Activated T-cell treated with anti-CD3 and anti-CD28 coated beads, Interleukin-2, amount 50 U/mL, for 24 hours (primary cell): Measurements from ENCODE around the gene EXOSC7.

Source experiments
- DNase-seq: peaks from one replicate; pipeline ENCODE4 v3.0.0-alpha.2; 2020
- H3K27ac Mint-ChIP-seq: 2 replicates; pipeline ENCODE4 v1.8.0; 2020; ENCODE audit warnings: mild to moderate bottlenecking, mixed read lengths
- H3K27me3 Mint-ChIP-seq: 2 replicates; pipeline ENCODE4 v1.8.0; 2020; ENCODE audit warnings: mixed read lengths
- H3K36me3 Mint-ChIP-seq: 2 replicates; pipeline ENCODE4 v1.8.0; 2020; ENCODE audit warnings: low read depth, mixed read lengths
- H3K4me1 Mint-ChIP-seq: 2 replicates; pipeline ENCODE4 v1.8.0; 2020; ENCODE audit warnings: low read depth, mixed read lengths
- H3K4me3 Mint-ChIP-seq: 2 replicates; pipeline ENCODE4 v1.8.0; 2020; ENCODE audit warnings: mild to moderate bottlenecking, moderate library complexity, mixed read lengths
- H3K9me3 Mint-ChIP-seq: 2 replicates; pipeline ENCODE4 v1.8.0; 2020; ENCODE audit warnings: mixed read lengths

Gene EXOSC7

GRCh38 chr3:44993471-44994205, 17.6 kb downstream of the EXOSC7 start:
- Mint-ChIP-seq H3K9me3 (no peaks in the 10 kb centered on the region), H3K4me3 (no peak overlapping the region), H3K4me1 (peaks cover 78% of the 10 kb centered on the region), H3K27me3 (no peaks in the 10 kb centered on the region), H3K27ac (no peak overlapping the region), H3K36me3 (peaks cover 99% of the 10 kb centered on the region)
- no peak for DNase-seq

GRCh38 chr3:44995142-44995770, 19.2 kb downstream of the EXOSC7 start:
- Mint-ChIP-seq H3K9me3 (no peaks in the 10 kb centered on the region), H3K27me3 (no peaks in the 10 kb centered on the region), H3K4me3 (no peak overlapping the region), H3K4me1 (peaks cover 67% of the 10 kb centered on the region), H3K36me3 (peaks cover 99% of the 10 kb centered on the region), H3K27ac (peak overlapping the region; percentile 87)
- DNase-seq, result no peak

GRCh38 chr3:44996556-44996969, 20.5 kb downstream of the EXOSC7 start:
- peaks cover 99% of the 10 kb centered on the region for H3K36me3 Mint-ChIP-seq
- no peak overlapping the region for H3K4me3 Mint-ChIP-seq
- H3K27ac Mint-ChIP-seq, result peak overlapping the region; percentile 87
- no peaks in the 10 kb centered on the region for H3K9me3 Mint-ChIP-seq
- H3K27me3 Mint-ChIP-seq, result no peaks in the 10 kb centered on the region
- DNase-seq, result no peak
- peaks cover 54% of the 10 kb centered on the region for H3K4me1 Mint-ChIP-seq

- Mint-ChIP-seq H3K36me3 (peaks cover 96% of the 10 kb centered on the region), H3K9me3 (peaks cover 2% of the 10 kb centered on the region), H3K27ac (peak overlapping the region; percentile 37), H3K4me1 (peaks cover 28% of the 10 kb centered on the region), H3K4me3 (no peak overlapping the region), H3K27me3 (no peaks in the 10 kb centered on the region)
- DNase-seq, result no peak
These were observed 23.7 kb downstream of the EXOSC7 start for GRCh38 chr3:44999782-45000181.

- DNase-seq, result no peak
- peaks cover 31% of the 10 kb centered on the region for H3K4me1 Mint-ChIP-seq
- H3K27ac Mint-ChIP-seq, result no peak overlapping the region
- H3K4me3 Mint-ChIP-seq, result no peak overlapping the region
- H3K9me3 Mint-ChIP-seq, result peaks cover 3% of the 10 kb centered on the region
- H3K36me3 Mint-ChIP-seq, result peaks cover 97% of the 10 kb centered on the region
- no peaks in the 10 kb centered on the region for H3K27me3 Mint-ChIP-seq
These were observed 24.8 kb downstream of the EXOSC7 start for GRCh38 chr3:45000823-45001222.

GRCh38 chr3:45001738-45002137, 25.7 kb downstream of the EXOSC7 start:
- Mint-ChIP-seq H3K4me1 (peaks cover 22% of the 10 kb centered on the region), H3K9me3 (peaks cover 3% of the 10 kb centered on the region), H3K36me3 (peaks cover 89% of the 10 kb centered on the region), H3K27ac (no peak overlapping the region), H3K4me3 (no peak overlapping the region), H3K27me3 (no peaks in the 10 kb centered on the region)
- no peak for DNase-seq

- peaks cover 89% of the 10 kb centered on the region for H3K36me3 Mint-ChIP-seq
- no peak for DNase-seq
- H3K4me1 Mint-ChIP-seq, result peaks cover 22% of the 10 kb centered on the region
- H3K4me3 Mint-ChIP-seq, result no peak overlapping the region
- H3K9me3 Mint-ChIP-seq, result peaks cover 3% of the 10 kb centered on the region
- peak overlapping the region; percentile 23 for H3K27ac Mint-ChIP-seq
- no peaks in the 10 kb centered on the region for H3K27me3 Mint-ChIP-seq
These were observed 26.2 kb downstream of the EXOSC7 start for GRCh38 chr3:45002139-45002660.

GRCh38 chr3:45002720-45003119, 26.7 kb downstream of the EXOSC7 start:
- no peak overlapping the region for H3K4me3 Mint-ChIP-seq
- no peak for DNase-seq
- peaks cover 18% of the 10 kb centered on the region for H3K4me1 Mint-ChIP-seq
- H3K9me3 Mint-ChIP-seq, result peaks cover 3% of the 10 kb centered on the region
- peaks cover 89% of the 10 kb centered on the region for H3K36me3 Mint-ChIP-seq
- H3K27ac Mint-ChIP-seq, result peak overlapping the region; percentile 23
- H3K27me3 Mint-ChIP-seq, result no peaks in the 10 kb centered on the region

- Mint-ChIP-seq H3K27me3 (no peaks in the 10 kb centered on the region), H3K36me3 (peaks cover 89% of the 10 kb centered on the region), H3K27ac (no peak overlapping the region), H3K4me3 (no peak overlapping the region), H3K9me3 (peaks cover 3% of the 10 kb centered on the region), H3K4me1 (peaks cover 20% of the 10 kb centered on the region)
- no peak for DNase-seq
These were observed 27.4 kb downstream of the EXOSC7 start for GRCh38 chr3:45003406-45003805.

- no peak for DNase-seq
- peaks cover 20% of the 10 kb centered on the region for H3K4me1 Mint-ChIP-seq
- H3K27ac Mint-ChIP-seq, result no peak overlapping the region
- H3K27me3 Mint-ChIP-seq, result no peaks in the 10 kb centered on the region
- no peak overlapping the region for H3K4me3 Mint-ChIP-seq
- peaks cover 3% of the 10 kb centered on the region for H3K9me3 Mint-ChIP-seq
- peaks cover 89% of the 10 kb centered on the region for H3K36me3 Mint-ChIP-seq
These were observed 27.8 kb downstream of the EXOSC7 start for GRCh38 chr3:45003859-45004258.

GRCh38 chr3:45007091-45007490, 31.0 kb downstream of the EXOSC7 start:
- H3K27ac Mint-ChIP-seq, result peak overlapping the region; percentile 6
- no peaks in the 10 kb centered on the region for H3K27me3 Mint-ChIP-seq
- no peak for DNase-seq
- peaks cover 3% of the 10 kb centered on the region for H3K9me3 Mint-ChIP-seq
- peaks cover 20% of the 10 kb centered on the region for H3K4me1 Mint-ChIP-seq
- peaks cover 90% of the 10 kb centered on the region for H3K36me3 Mint-ChIP-seq
- no peak overlapping the region for H3K4me3 Mint-ChIP-seq

GRCh38 chr3:45008117-45008516, 32.1 kb downstream of the EXOSC7 start:
- no peaks in the 10 kb centered on the region for H3K27me3 Mint-ChIP-seq
- H3K4me3 Mint-ChIP-seq, result no peak overlapping the region
- H3K9me3 Mint-ChIP-seq, result peaks cover 3% of the 10 kb centered on the region
- peaks cover 20% of the 10 kb centered on the region for H3K4me1 Mint-ChIP-seq
- DNase-seq, result no peak
- H3K36me3 Mint-ChIP-seq, result peaks cover 90% of the 10 kb centered on the region
- no peak overlapping the region for H3K27ac Mint-ChIP-seq

GRCh38 chr3:45009868-45010267, 33.8 kb downstream of the EXOSC7 start:
- H3K27ac Mint-ChIP-seq, result no peak overlapping the region
- H3K9me3 Mint-ChIP-seq, result peaks cover under 1% of the 10 kb centered on the region
- H3K36me3 Mint-ChIP-seq, result peaks cover 89% of the 10 kb centered on the region
- H3K4me3 Mint-ChIP-seq, result no peak overlapping the region
- H3K27me3 Mint-ChIP-seq, result no peaks in the 10 kb centered on the region
- peaks cover 17% of the 10 kb centered on the region for H3K4me1 Mint-ChIP-seq
- DNase-seq, result no peak

GRCh38 chr3:45010811-45011333, 34.8 kb downstream of the EXOSC7 start:
- DNase-seq, result no peak
- peaks cover 87% of the 10 kb centered on the region for H3K36me3 Mint-ChIP-seq
- peaks cover 7% of the 10 kb centered on the region for H3K4me1 Mint-ChIP-seq
- no peak overlapping the region for H3K27ac Mint-ChIP-seq
- no peak overlapping the region for H3K4me3 Mint-ChIP-seq
- no peaks in the 10 kb centered on the region for H3K9me3 Mint-ChIP-seq
- H3K27me3 Mint-ChIP-seq, result no peaks in the 10 kb centered on the region
